Measurements from ENCODE around the gene MPP7.

DNA sequence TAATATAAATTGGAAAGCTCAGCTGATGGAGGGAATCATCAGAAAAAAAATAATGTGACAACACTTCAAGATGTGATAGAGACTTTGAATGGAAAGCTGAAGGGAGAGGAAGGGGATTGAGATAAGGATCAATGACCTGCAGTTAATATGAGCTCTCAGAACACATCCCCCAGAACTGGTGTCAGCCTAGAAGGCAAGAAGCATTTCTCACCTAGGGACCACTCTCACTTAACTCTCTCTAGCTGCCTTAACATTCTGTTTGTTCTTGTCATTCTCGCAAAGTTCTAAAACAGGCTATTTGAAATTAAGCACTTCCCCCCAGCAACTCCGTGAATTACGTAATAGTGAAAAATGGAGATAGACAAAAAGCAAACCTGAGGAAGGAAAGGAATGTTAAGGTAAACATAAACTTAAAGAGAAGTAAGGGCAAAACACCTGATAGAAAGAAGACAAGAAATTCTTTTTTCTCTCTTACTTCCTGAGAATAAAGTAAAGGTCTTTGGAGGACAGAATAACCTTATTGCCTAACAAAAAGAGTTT, 1.2 kb upstream of the MPP7 start:
- TF ChIP-seq, protein P1, sequence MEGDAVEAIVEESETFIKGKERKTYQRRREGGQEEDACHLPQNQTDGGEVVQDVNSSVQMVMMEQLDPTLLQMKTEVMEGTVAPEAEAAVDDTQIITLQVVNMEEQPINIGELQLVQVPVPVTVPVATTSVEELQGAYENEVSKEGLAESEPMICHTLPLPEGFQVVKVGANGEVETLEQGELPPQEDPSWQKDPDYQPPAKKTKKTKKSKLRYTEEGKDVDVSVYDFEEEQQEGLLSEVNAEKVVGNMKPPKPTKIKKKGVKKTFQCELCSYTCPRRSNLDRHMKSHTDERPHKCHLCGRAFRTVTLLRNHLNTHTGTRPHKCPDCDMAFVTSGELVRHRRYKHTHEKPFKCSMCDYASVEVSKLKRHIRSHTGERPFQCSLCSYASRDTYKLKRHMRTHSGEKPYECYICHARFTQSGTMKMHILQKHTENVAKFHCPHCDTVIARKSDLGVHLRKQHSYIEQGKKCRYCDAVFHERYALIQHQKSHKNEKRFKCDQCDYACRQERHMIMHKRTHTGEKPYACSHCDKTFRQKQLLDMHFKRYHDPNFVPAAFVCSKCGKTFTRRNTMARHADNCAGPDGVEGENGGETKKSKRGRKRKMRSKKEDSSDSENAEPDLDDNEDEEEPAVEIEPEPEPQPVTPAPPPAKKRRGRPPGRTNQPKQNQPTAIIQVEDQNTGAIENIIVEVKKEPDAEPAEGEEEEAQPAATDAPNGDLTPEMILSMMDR (IDR thresholded peaks at IDR 0.05): no peak
- TF ChIP-seq POLR2A (IDR thresholded peaks at IDR 0.05) (no peak), POLR2AphosphoS5 (IDR thresholded peaks at IDR 0.05) (no peak), EP300 (IDR thresholded peaks at IDR 0.05) (no peak)

Data from suprapubic skin (tissue), 4 donors.